Upper lobe of left lung (tissue), 6 donors: ENCODE results near the gene MMGT1. TPM values are rescaled to one million over a fixed set of nuclear protein-coding genes. Genes with fewer than 3 reads are reported as not detected.

Experiments
- ATAC-seq, 2 donors: fragments of 200-7000 bp; cut with Tn5 transposase; one replicate each; pipeline ENCODE4 v1.9.1; 2022; ENCODE audit warnings: mild to moderate bottlenecking in 2 of 2, moderate library complexity in 2 of 2; ENCODE audit not compliant: low FRiP score in 2 of 2
- DNase-seq, 2 donors: peaks; one replicate each; pipeline ENCODE4 v3.0.0-alpha.2; 2019 to 2020
- H3K27ac ChIP-seq, 4 donors: fragments of 200-600 bp; sonication (generic); one replicate each; pipeline ENCODE4 v1.5.1; 2016 to 2019
- H3K27me3 ChIP-seq, 4 donors: fragments of 200-600 bp; sonication (generic); one replicate each; pipeline ENCODE4 v1.5.1; 2017 to 2019
- H3K36me3 ChIP-seq, 4 donors: fragments of 200-600 bp; sonication (generic); one replicate each; pipeline ENCODE4 v1.5.1; 2016 to 2019
- H3K4me1 ChIP-seq, 4 donors: fragments of 200-600 bp; sonication (generic); one replicate each; pipeline ENCODE4 v1.5.1; 2018 to 2019
- H3K4me3 ChIP-seq, 4 donors: fragments of 200-600 bp; sonication (generic); one replicate each; pipeline ENCODE4 v1.5.1; 2017 to 2019; ENCODE audit warnings: mild to moderate bottlenecking in 2 of 4, moderate library complexity in 1 of 4
- H3K9me3 ChIP-seq, 4 donors: fragments of 200-600 bp; sonication (generic); one replicate each; pipeline ENCODE4 v1.5.1; 2018 to 2019
- POLR2A ChIP-seq, 4 donors: fragments of 450-650 bp; IDR thresholded peaks; one replicate each; pipeline ENCODE4 v1.5.1; 2016 to 2017; ENCODE audit warnings: antibody characterized with exemption in 4 of 4, mild to moderate bottlenecking in 2 of 4
- WGBS, 2 donors: methylation state at CpG; one replicate each; pipeline ENCODE4 v1.1.5; 2017 to 2018; 5-methylcytosine and 5-hydroxymethylcytosine counted together
- total RNA-seq, 6 donors: library from RNA; depleted of rRNA in 4 of 6; stranded (reverse); fragments of >200 nt in 4 of 6; gene quantifications; one replicate each; pipeline versions ENCODE4 v1.1.0 to v1.2.1, GENCODE V29; 2016 to 2021
- donor health status: DM: no; HTN: no; CAD: no; lungs with moderate emphysema.
- donor health status: DM: no; HTN: yes; CAD: no; lungs with severe emphysema.

Gene MMGT1
- total RNA-seq, 6 donors from 2014 or later: 7.2 to 32.2 (median 24.9) TPM

GRCh38 chrX:135914404-135914803 is 59.4 kb downstream of the MMGT1 start:
- no peaks in the 10 kb centered on the region for H3K27me3 ChIP-seq
- TF ChIP-seq POLR2A (IDR thresholded peaks at IDR 0.05): no peak
- H3K27ac ChIP-seq: no peak overlapping the region
- DNase-seq: no peak
- H3K4me1 ChIP-seq: no peaks in the 10 kb centered on the region
- H3K36me3 ChIP-seq: no peaks in the 10 kb centered on the region
- ATAC-seq: no peak
- H3K9me3 ChIP-seq: no peaks in the 10 kb centered on the region
- 74 to 91% methylated on average over 5 of the region's 5 CpGs for WGBS, 2 donors
- no peak overlapping the region for H3K4me3 ChIP-seq

Other genes starting within 250 kb of the MMGT1 start
- gene CT45A3, start 205.8 kb downstream of the MMGT1 start, total RNA-seq: not detected
- not detected for gene CT45A5, start 188.5 kb downstream of the MMGT1 start, total RNA-seq
- gene CT45A6, start 171.2 kb downstream of the MMGT1 start, total RNA-seq: not detected
- not detected for gene CT45A2, start 154.0 kb downstream of the MMGT1 start, total RNA-seq
- not detected for gene CT45A7, start 136.7 kb downstream of the MMGT1 start, total RNA-seq
- not detected for gene CT45A8, start 119.5 kb downstream of the MMGT1 start, total RNA-seq
- gene CT45A9, start 102.2 kb downstream of the MMGT1 start, total RNA-seq: not detected
- gene CT45A10, start 80.5 kb downstream of the MMGT1 start, total RNA-seq: not detected
- gene SAGE1, start 80.3 kb downstream of the MMGT1 start, total RNA-seq: under 1 TPM in 1 of 6 donors, not detected in 5; 0.10 TPM
- gene SLC9A6, start 11.4 kb upstream of the MMGT1 start, total RNA-seq: 10 to 100 TPM in 4 of 6 donors, 1 to 10 TPM in 2; 4.7 to 16.9 (median 11.5) TPM
- 100 to 1,000 TPM; 114 to 426 (median 255) TPM for gene FHL1, start 173.5 kb upstream of the MMGT1 start, total RNA-seq